ENCODE measurements around the gene SLC66A1.

GRCh38 chr1:19287436-19288185 is 24.5 kb upstream of the SLC66A1 start:
- no peak for TF ChIP-seq IRX3 (CRISPR knock-in tag; IDR thresholded peaks at IDR 0.05; ENCODE audit: borderline replicate concordance, low read depth)
- no peak for TF ChIP-seq ZNF407 (CRISPR knock-in tag; IDR thresholded peaks at IDR 0.05; ENCODE audit: not compliant biosample characterization)
- TF ChIP-seq CREM (IDR thresholded peaks at IDR 0.05): no peak
- TF ChIP-seq CREM (CRISPR knock-in tag; IDR thresholded peaks at IDR 0.05): no peak
- TF ChIP-seq POLR2AphosphoS2 (IDR thresholded peaks at IDR 0.05; ENCODE audit: low read depth, low read length): no peak
- no peak for TF ChIP-seq PHF8 (CRISPR knock-in tag; IDR thresholded peaks at IDR 0.05)
- TF ChIP-seq IRF9 (CRISPR knock-in tag; IDR thresholded peaks at IDR 0.05; ENCODE audit: borderline replicate concordance): no peak
- no peak for TF ChIP-seq JUNB (CRISPR knock-in tag; IDR thresholded peaks at IDR 0.05; ENCODE audit: borderline replicate concordance)
- TF ChIP-seq REST (IDR thresholded peaks at IDR 0.05; ENCODE audit: borderline replicate concordance in 1 of 2, low read depth in 1 of 2, low read length in 2 of 2): no peak
- no peak for TF ChIP-seq ZFP37 (CRISPR knock-in tag; IDR thresholded peaks at IDR 0.05; ENCODE audit: borderline replicate concordance)
- no peak for TF ChIP-seq ZNF510 (CRISPR knock-in tag; IDR thresholded peaks at IDR 0.05; ENCODE audit: low read depth)
- TF ChIP-seq HOXA3 (CRISPR knock-in tag; IDR thresholded peaks at IDR 0.05): no peak

All from HepG2 (cell line).